Ammon's horn (tissue), 1 donor: Measurements from ENCODE around the gene LDHAL6B.

Experiments used
- DNase-seq: peaks from one replicate; pipeline ENCODE4 v3.0.0-alpha.2; 2016; ENCODE audit warnings: low spot score

The LDHAL6B gene

DNA sequence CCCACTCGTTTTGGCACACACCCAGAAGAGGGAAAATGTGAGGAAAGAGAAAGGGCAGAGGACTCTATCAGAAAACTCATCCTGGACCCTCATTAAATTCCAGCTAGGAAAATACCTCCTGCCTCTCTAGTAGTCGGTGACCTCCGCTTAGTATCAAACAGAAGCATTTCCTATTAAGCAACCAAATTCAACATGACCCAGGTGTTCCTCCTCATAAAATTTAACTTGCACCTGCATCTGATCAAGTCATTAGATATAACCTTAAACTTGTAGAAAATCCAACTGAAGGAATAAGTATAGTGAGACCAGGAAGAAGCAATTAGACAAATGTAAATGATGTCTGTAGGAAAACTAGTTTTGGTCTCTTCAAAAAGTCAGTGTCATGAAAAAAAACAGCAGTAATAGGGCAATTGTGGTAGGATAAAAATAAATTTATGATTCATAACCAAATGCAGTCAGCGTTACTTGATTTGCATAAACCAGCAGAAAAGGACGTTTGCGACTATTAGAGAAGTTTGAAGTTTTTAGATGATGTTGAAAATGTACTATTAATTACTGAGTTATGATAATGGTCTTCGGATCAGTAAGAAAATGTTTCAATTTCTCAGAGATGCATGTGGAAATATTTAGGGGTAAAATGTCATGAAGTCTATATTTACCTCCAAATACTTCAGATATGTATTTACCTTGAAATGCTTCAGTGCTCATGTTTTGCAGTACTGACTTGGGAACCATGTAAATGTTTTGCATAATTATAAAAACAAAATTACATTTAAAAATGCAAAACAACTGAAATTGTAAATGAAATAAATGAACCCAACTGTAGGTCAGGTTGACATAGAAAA is 44.6 kb downstream of the LDHAL6B start:
- DNase-seq, result no peak

DNA sequence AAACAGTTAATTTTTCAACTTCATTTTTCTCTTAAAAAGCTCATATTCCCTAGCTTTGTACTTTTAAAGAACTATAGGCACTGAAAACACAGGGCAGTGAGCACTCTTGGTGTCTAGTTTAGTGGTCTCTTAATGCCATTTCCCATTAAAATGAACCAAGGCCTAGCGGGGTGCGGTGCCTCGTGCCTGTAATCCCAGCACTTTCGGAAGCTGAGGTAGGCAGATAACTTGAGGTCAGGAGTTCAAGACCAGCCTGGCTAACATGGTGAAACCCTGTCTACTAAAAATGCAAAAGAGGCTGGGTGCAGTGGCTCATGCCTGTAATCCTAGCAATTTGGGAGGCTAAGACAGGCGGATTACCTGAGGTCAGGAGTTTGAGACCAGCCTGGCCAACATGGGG is 45.5 kb downstream of the LDHAL6B start:
- no peak for DNase-seq

DNA sequence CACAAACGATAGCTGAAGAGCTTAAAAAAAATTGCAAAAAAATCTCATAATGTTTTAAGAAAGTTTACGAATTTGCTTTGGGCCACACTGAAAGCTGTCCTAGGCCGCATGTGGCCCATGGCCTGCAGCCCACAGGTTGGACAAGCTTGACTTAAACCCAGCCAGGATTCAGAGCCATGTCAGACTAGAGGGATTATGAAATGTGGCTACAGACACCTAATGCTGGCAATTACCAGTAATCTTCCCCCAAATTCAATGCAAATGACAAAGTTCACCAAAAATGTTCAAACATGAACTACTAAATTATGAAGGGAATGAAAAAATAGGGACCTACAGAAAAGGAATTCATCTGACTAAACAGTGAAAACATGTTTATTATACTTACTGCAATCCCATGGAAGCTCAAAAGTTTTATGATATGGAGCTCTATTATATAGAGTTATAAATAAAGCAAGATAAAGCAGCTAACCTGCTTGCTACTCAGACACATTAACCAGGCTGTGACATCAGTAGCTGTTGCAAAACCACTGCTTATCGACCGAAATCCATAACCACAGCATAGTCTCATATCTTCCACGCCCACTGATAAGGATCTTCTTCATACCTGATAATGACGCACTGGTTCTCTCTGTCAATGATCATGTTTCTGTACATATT is 49.2 kb downstream of the LDHAL6B start:
- DNase-seq, result no peak

DNA sequence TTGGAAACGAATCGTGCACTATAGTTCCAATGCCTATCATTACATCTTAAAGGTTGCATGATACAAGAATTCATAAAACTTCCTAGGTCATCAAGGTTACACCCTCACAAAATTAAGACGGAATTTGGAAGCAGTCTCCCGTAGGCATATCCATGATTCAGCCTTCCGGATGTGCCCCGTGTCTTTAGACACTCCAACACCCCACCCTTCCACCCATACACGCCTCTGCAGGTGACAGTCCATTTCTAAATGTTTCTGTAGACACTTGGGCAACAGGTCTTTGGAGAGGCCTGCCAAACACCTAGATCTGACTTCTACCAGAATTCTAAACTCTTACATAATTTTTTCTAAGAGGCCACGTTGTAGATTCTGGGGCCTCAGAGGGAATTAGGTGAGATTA is 49.8 kb downstream of the LDHAL6B start:
- DNase-seq, result no peak

DNA sequence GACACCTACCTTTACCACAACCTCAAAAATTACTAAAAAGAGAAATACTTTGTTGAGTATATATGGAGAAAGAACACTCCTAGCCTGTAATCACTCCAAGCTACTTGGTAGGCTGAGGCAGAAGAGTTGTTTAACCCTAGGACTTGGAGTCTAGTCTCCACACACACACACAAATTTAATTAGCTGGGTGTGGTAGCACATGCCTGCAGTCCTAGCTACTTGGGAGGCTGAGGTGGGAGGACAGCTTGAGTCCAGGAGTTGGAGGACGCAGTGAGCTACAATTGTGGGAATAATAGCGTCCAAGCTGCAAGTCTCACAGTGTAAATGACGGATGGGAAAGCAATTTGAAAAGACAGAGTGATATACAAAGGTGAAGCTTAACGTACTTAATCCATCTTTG is 50.5 kb downstream of the LDHAL6B start:
- no peak for DNase-seq
